ENCODE results near the gene DAB2IP. TPM values are rescaled to one million over a fixed set of nuclear protein-coding genes. Genes with fewer than 3 reads are reported as not detected.

The DAB2IP gene
- total RNA-seq, 2 donors from 2014 or later, result 0.07 to 0.53 TPM

DNA sequence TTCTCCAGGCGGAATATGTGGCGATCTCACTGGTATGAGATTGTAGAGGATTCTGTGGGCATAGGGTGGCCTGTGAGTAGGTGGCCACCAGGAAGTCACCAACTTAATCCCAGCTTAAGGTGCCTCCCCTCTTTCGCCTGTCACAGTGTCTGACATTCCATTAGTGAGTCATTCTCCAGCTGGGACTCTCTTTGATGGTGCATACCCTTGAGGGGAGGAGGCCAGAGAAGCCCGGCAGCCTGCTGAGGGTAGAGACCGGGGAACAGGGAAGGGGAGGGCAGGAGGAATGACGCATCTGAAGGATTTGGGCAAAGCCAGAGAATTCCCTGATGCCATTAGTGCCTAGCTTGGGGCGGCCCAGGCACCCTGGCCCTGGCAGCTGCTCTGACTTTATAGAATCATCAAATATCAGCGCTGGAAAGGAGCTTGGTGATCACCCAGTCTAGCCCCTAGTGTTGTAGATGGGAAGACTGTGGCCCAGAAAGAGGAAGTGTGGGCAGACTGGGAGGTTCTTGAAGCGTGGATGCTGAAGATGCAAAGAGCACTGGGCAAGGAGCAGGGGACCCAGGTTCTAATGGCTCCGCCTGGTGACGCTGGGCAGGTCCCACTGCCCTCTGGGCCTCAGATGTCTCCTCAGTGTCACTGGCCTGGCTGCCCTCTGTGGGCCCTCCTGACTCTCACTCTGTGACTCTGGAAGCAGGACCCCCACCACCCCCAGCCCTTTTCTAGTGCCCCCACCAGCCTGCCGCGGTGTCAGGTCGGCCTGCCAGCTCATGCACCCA lies 41.4 kb downstream of the DAB2IP start:
- H3K27ac Mint-ChIP-seq, result no peak overlapping the region
- no peaks in the 10 kb centered on the region for H3K9me3 Mint-ChIP-seq
- H3K4me1 Mint-ChIP-seq (ENCODE audit: low read depth in 2 of 2), result peaks cover 9 to 11% of the 10 kb centered on the region in 2 donors

GRCh38 chr9:121693388-121693670 lies 41.9 kb downstream of the DAB2IP start:
- no peaks in the 10 kb centered on the region for H3K9me3 Mint-ChIP-seq
- H3K4me3 Mint-ChIP-seq, result no peak overlapping the region
- no peak for ATAC-seq
- no peak for DNase-seq (ENCODE audit: low spot score)
- H3K4me1 Mint-ChIP-seq (ENCODE audit: low read depth in 2 of 2), result peaks cover 9 to 11% of the 10 kb centered on the region in 2 donors
- H3K27me3 Mint-ChIP-seq, result peaks cover 12 to 19% of the 10 kb centered on the region in 2 donors
- H3K27ac Mint-ChIP-seq, result no peak overlapping the region
- H3K36me3 Mint-ChIP-seq, result no peaks in the 10 kb centered on the region

More for the DNA sequence above, 41.4 kb downstream of the DAB2IP start:
- ATAC-seq (no peak), DNase-seq (ENCODE audit: low spot score) (no peak)
- H3K4me3 Mint-ChIP-seq, result no peak overlapping the region
- H3K36me3 Mint-ChIP-seq, result no peaks in the 10 kb centered on the region
- peaks cover 12 to 19% of the 10 kb centered on the region in 2 donors for H3K27me3 Mint-ChIP-seq

- peaks cover 9 to 11% of the 10 kb centered on the region in 2 donors for H3K4me1 Mint-ChIP-seq (ENCODE audit: low read depth in 2 of 2)
- no peaks in the 10 kb centered on the region for H3K9me3 Mint-ChIP-seq
- DNase-seq (ENCODE audit: low spot score) (no peak), ATAC-seq (no peak)
- no peak overlapping the region for H3K4me3 Mint-ChIP-seq
- no peaks in the 10 kb centered on the region for H3K36me3 Mint-ChIP-seq
- H3K27me3 Mint-ChIP-seq, result peaks cover 12 to 17% of the 10 kb centered on the region in 2 donors
- no peak overlapping the region for H3K27ac Mint-ChIP-seq
These were observed 42.6 kb downstream of the DAB2IP start for GRCh38 chr9:121694001-121694400.

GRCh38 chr9:121694600-121694999 lies 43.2 kb downstream of the DAB2IP start:
- Mint-ChIP-seq H3K4me3 (no peak overlapping the region), H3K27me3 (peaks cover 12 to 17% of the 10 kb centered on the region in 2 donors), H3K36me3 (no peaks in the 10 kb centered on the region), H3K27ac (no peak overlapping the region), H3K4me1 (ENCODE audit: low read depth in 2 of 2) (peaks cover 9 to 11% of the 10 kb centered on the region in 2 donors), H3K9me3 (no peaks in the 10 kb centered on the region)
- DNase-seq (ENCODE audit: low spot score) (no peak), ATAC-seq (no peak)

DNA sequence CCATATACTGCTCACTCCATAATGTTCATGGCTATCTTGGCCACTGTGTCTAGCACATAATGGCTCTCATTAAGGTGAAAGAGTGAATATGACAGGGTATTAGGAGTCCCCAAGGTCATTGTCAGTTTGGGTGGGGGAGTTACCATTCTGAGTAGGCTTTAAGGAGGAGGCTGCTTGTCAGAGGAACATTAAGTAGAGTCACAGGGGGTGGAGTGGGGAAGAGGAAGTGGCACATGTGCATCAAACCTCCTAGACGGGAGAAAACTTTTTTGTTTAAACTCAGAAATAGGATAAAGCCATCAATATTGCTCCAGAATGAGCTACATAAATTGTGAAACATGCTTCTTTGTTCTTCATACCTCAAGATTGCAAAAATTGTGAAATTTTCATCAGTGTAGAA lies 45.5 kb downstream of the DAB2IP start:
- Mint-ChIP-seq H3K4me1 (ENCODE audit: low read depth in 2 of 2) (peaks cover 9 to 11% of the 10 kb centered on the region in 2 donors), H3K27ac (peak overlapping the region in 1 of 2 donors; percentile 28), H3K27me3 (peaks cover 12 to 17% of the 10 kb centered on the region in 2 donors), H3K4me3 (peak overlapping the region; percentile 25), H3K9me3 (no peaks in the 10 kb centered on the region), H3K36me3 (no peaks in the 10 kb centered on the region)
- no peak for ATAC-seq
- DNase-seq (ENCODE audit: low spot score), result no peak

DNA sequence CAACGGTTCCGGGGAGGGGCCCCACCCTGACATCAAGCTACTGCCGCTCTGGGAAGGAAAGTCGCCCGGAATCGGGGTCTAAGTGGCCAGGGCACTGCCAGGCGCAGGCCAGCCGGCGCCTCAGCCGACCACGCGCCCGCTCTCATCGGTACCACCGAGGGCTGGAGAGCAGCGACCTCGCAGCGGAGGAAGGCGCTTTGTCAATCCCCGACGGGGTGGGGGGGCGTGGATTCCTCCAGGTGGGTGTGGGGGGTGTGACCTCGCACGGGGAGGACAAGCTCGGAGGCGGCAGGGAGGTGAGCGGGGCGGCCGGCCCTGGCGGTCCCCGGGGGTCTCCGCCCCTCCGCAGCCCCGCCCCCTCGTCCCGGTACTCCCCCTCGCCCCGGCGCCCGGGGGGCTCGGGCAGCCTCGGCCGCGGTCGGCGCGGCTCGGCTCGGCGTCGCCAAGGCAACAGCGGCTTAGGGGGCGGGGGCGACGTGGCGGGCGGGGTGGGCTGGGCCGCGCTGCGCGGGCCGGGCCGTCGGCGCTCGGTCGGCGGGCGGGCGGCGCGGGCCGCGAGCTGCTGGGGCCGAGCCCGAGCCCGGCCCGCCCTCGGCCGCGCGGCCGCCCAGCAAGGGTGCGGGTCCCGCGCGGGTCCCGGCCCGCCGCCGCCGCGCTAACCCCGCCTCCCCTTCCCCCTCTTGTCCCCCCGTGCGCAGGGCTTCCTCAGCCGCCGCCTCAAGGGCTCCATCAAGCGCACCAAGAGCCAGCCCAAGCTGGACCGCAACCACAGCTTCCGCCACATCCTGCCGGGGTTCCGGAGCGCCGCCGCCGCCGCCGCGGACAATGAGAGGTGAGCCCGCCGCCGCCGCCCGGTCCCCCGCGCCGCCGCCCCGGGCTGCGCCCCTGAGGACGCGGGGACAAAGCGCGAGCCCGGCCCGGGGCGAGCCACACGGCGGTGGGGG lies 47.5 kb downstream of the DAB2IP start:
- Mint-ChIP-seq H3K4me1 (ENCODE audit: low read depth in 2 of 2) (peaks cover 9 to 11% of the 10 kb centered on the region in 2 donors), H3K36me3 (no peaks in the 10 kb centered on the region), H3K27ac (no peak overlapping the region), H3K4me3 (peak overlapping the region; percentile 65), H3K27me3 (peaks cover 17 to 23% of the 10 kb centered on the region in 2 donors), H3K9me3 (no peaks in the 10 kb centered on the region)
- DNase-seq (ENCODE audit: low spot score) (peak; percentile 86), ATAC-seq (peak; percentile 85 to 87)

DNA sequence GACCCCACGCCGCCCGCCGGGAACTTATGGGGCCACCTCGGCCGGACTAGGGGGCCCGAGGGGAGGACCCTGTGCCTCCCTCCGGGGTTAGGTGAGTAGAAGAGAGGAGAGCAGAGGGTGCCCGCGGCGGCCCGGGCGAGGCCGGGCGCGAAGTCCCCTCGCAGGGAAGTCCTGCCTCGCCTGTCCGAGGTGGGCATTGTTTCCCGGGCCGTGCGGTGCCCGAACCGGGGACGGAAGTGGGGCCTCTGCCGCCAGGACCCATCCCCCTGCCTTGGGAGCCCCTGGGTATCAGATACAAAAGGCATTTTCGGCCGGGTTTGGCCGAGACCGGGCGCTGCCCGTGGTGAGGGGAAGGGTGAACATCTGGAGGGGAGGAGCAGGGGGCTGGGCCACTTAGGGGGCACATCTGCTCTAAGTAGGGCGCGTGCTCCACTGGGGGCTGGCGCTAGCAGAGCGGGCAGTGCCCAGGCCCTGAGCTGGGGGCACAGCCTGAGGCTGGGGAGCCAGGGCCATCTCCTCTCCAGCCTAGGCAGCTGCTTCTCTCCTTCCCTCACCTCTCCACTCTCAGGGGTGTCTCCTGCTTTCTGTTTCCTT lies 48.2 kb downstream of the DAB2IP start:
- no peaks in the 10 kb centered on the region for H3K36me3 Mint-ChIP-seq
- no peaks in the 10 kb centered on the region for H3K9me3 Mint-ChIP-seq
- peaks cover 9 to 11% of the 10 kb centered on the region in 2 donors for H3K4me1 Mint-ChIP-seq (ENCODE audit: low read depth in 2 of 2)
- H3K4me3 Mint-ChIP-seq, result peak overlapping the region; percentile 30
- ATAC-seq, result peak; percentile 1 to 17
- no peak overlapping the region for H3K27ac Mint-ChIP-seq
- H3K27me3 Mint-ChIP-seq, result peaks cover 17 to 23% of the 10 kb centered on the region in 2 donors
- DNase-seq (ENCODE audit: low spot score), result no peak

DNA sequence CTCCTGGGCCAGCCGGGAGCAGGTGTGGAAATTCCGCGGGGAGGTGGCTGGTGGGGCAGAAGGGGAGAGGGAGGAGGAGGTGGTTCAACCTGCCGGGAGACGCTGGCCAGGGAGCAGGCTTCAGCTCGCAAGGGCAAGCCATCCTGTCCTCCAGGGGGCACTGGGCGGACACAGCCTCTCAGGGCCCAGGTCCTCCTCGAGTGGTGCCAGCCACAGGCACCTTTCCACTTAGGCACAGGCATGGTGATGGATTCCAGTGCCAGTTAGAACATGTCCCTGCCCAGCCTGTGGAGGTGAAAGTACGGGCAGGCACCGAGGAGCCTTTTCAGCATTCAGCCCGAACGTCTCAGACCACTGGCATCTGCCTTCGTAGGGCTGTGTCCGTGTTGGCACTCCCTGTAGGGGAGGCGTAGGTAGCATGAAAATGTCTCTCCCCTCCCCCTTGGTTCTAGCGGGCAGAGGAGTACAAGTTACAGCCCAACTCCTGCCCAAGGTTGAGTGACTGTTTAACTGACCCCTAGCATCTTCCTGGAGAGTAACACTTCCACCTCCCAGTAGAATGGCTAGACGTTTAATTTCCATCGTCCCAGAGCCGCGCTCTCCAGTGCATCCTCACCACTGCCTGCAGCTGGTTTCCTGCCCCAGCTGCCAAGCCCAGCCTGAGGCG lies 48.9 kb downstream of the DAB2IP start:
- no peaks in the 10 kb centered on the region for H3K9me3 Mint-ChIP-seq
- H3K4me3 Mint-ChIP-seq, result no peak overlapping the region
- ATAC-seq (peak; percentile 31 to 43), DNase-seq (ENCODE audit: low spot score) (no peak)
- no peak overlapping the region for H3K27ac Mint-ChIP-seq
- peaks cover 17 to 23% of the 10 kb centered on the region in 2 donors for H3K27me3 Mint-ChIP-seq
- H3K36me3 Mint-ChIP-seq, result no peaks in the 10 kb centered on the region
- H3K4me1 Mint-ChIP-seq (ENCODE audit: low read depth in 2 of 2), result peaks cover 9 to 11% of the 10 kb centered on the region in 2 donors

DNA sequence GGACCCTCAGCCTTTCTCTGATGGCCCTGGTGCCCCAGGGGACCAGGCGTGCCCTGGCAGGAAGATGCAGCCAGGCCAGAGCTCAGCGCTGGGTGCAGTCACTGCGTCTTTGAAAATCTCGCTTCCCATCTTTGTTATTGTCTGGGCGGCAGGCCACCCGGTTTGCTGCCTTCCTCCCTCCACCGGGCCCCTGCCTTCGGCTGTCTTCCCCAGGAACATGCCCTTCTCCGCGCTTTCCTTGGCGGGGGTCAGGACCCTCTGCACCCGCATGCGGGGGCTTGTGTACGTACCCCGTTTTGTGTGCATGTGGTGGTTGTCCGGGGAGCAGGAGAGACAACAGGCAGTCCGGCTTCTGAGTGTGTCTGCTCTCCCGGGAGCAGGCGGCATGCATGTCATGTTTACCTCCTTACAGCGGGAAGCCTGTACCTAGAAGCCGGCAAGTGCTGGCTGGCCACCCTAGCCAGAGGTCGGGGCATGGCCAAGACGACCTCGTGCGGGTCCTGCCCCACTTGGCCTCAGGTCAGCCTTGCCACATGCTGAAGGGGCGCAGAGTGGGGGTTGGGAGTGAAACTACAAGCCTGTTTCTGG lies 49.5 kb downstream of the DAB2IP start:
- Mint-ChIP-seq H3K4me1 (ENCODE audit: low read depth in 2 of 2) (peaks cover 9 to 11% of the 10 kb centered on the region in 2 donors), H3K27ac (no peak overlapping the region), H3K4me3 (no peak overlapping the region), H3K9me3 (no peaks in the 10 kb centered on the region), H3K36me3 (no peaks in the 10 kb centered on the region), H3K27me3 (peaks cover 17 to 23% of the 10 kb centered on the region in 2 donors)
- ATAC-seq, result no peak
- no peak for DNase-seq (ENCODE audit: low spot score)

GRCh38 chr9:121701736-121702261 lies 50.4 kb downstream of the DAB2IP start:
- Mint-ChIP-seq H3K27ac (peak overlapping the region in 1 of 2 donors; percentile 27), H3K4me3 (no peak overlapping the region), H3K9me3 (no peaks in the 10 kb centered on the region), H3K36me3 (no peaks in the 10 kb centered on the region), H3K27me3 (peaks cover 14 to 20% of the 10 kb centered on the region in 2 donors), H3K4me1 (ENCODE audit: low read depth in 2 of 2) (peaks cover 7 to 9% of the 10 kb centered on the region in 2 donors)
- DNase-seq (ENCODE audit: low spot score), result no peak
- no peak for ATAC-seq

DNA sequence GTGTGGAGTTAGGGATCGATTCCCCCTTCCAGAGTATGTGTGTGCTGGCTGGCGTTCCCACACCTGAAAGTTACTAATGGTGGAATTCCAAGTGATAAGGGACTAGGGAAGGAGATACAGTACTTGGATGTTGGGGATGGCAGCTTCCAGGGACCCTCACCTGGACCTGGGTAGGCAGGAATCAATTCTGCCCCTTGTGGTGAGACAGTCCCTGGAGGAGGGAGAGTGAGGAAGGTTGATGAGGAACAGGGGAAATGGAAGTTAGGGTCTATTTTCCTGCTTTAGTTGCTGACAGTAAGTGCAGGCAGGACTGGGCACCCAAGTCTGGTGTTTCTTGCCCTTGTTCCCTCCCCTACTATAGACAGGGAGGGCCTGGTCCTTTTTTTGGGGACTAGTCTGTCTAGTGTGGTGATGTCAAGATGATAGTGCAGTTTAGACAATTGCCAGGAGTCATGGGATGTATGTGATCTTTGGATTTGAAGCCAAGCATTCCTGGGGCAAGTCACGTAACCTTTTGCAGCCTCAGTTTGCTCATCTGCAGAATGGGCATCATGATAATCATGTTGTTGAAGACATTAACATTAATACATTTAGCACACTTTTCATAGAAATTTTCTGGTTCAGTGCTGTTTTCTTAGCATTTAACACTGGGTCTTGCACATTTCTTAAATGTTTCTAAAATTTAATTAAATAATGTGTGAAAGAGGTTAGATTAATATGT lies 51.7 kb downstream of the DAB2IP start:
- Mint-ChIP-seq H3K4me1 (ENCODE audit: low read depth in 2 of 2) (peaks cover 7 to 10% of the 10 kb centered on the region in 2 donors), H3K27ac (peak overlapping the region in 1 of 2 donors; percentile 27), H3K9me3 (no peaks in the 10 kb centered on the region), H3K27me3 (peaks cover 5 to 12% of the 10 kb centered on the region in 2 donors), H3K4me3 (no peak overlapping the region), H3K36me3 (no peaks in the 10 kb centered on the region)
- ATAC-seq, result no peak
- no peak for DNase-seq (ENCODE audit: low spot score)

DNA sequence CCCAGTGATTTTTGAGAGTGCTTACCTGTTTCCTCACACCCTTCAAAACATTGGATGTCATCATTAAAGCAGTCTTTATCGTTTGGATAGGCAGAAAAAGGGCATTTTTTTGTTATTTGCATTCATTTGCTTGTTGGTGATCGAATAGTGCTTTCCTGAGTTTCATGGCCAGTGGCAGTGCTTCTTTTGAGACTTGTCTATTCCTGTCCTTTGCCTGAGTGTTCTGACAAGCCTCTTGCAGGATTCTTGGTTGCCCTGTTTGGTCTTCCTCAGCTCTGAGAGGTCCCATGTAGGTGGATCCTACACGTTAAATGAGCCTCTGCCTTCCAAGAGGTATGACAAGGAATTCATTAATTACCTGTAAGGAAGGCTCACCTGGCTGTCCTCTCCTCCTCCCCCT lies 52.8 kb downstream of the DAB2IP start:
- ATAC-seq, result no peak
- Mint-ChIP-seq H3K4me1 (ENCODE audit: low read depth in 2 of 2) (peaks cover 9 to 14% of the 10 kb centered on the region in 2 donors), H3K27ac (no peak overlapping the region), H3K36me3 (no peaks in the 10 kb centered on the region), H3K27me3 (peaks cover 5 to 12% of the 10 kb centered on the region in 2 donors), H3K4me3 (no peak overlapping the region), H3K9me3 (no peaks in the 10 kb centered on the region)
- no peak for DNase-seq (ENCODE audit: low spot score)
